Epithelial cell of esophagus (primary cell): ENCODE results near the gene SLC22A23.
A peak's percentile ranks its signal among the peaks of the same experiment; 100 is the strongest.

Experiments used
- DNase-seq: peaks from one replicate; pipeline ENCODE4 v3.0.0; 2010; ENCODE audit warnings: low read depth
- H3K4me3 ChIP-seq: 2 replicates; pipeline ENCODE4 v1.5.1; 2011; ENCODE audit warnings: mild to moderate bottlenecking, low read length, control low read depth
- CTCF ChIP-seq: IDR thresholded peaks from 2 replicates; pipeline ENCODE4 v1.5.1; 2011; ENCODE audit warnings: low read depth, mild to moderate bottlenecking, low read length, control low read depth, inconsistent platforms; ENCODE audit not compliant: insufficient read depth; ENCODE audit errors: missing control alignments

The SLC22A23 gene

GRCh38 chr6:3384241-3385143 is 72.4 kb downstream of the SLC22A23 start:
- no peak for TF ChIP-seq CTCF
- DNase-seq, result no peak
- H3K4me3 ChIP-seq, result no peak overlapping the region

- no peak overlapping the region for H3K4me3 ChIP-seq
- TF ChIP-seq CTCF, result no peak
- peak; percentile 54 for DNase-seq
These were observed 73.3 kb downstream of the SLC22A23 start for GRCh38 chr6:3383525-3383924.

- H3K4me3 ChIP-seq, result no peak overlapping the region
- peak; percentile 77 for DNase-seq
- no peak for TF ChIP-seq CTCF
These were observed 74.2 kb downstream of the SLC22A23 start for GRCh38 chr6:3382326-3383279.

GRCh38 chr6:3381233-3381921 is 75.5 kb downstream of the SLC22A23 start:
- DNase-seq, result no peak
- H3K4me3 ChIP-seq, result no peak overlapping the region
- no peak for TF ChIP-seq CTCF

- no peak for TF ChIP-seq CTCF
- no peak for DNase-seq
- H3K4me3 ChIP-seq, result no peak overlapping the region
These were observed 76.3 kb downstream of the SLC22A23 start for GRCh38 chr6:3380344-3381232.
